Calu3 (cell line): ENCODE measurements around the gene NXN. TPM values are rescaled to one million over a fixed set of nuclear protein-coding genes. Genes with fewer than 3 reads are reported as not detected.
"Not testable (repeated sequence)": the region's sequence is repeated elsewhere in the genome, so short reads cannot be mapped to it uniquely, and the experiment has no call there.

Experiments used
- BruUV-seq: library from RNA; stranded (reverse); fragments of 400-500 nt; replicated peaks from 2 replicates; lab custom pipeline; 2021; lab: Mats Ljungman, UMichigan
- CTCF ChIA-PET: fragments of 300-600 bp; sonication (Branson Sonifier 250); formaldehyde crosslinking; loops from one replicate; lab custom pipeline; 2022; ENCODE audit warnings: antibody characterized with exemption; lab: Charles Lee
- DNase-seq: peaks from one replicate; pipeline ENCODE4 v3.0.0; 2022
- H3K27ac Mint-ChIP-seq: one replicate; pipeline ENCODE4 v1.8.0; 2022; ENCODE audit warnings: mixed read lengths; ENCODE audit not compliant: unreplicated experiment
- H3K27me3 Mint-ChIP-seq: one replicate; pipeline ENCODE4 v1.8.0; 2022; ENCODE audit warnings: mixed read lengths; ENCODE audit not compliant: unreplicated experiment
- H3K36me3 Mint-ChIP-seq: one replicate; pipeline ENCODE4 v1.8.0; 2022; ENCODE audit warnings: mild to moderate bottlenecking, moderate library complexity, mixed read lengths; ENCODE audit not compliant: insufficient read depth, unreplicated experiment
- H3K4me1 Mint-ChIP-seq: one replicate; pipeline ENCODE4 v1.8.0; 2022; ENCODE audit warnings: mild to moderate bottlenecking, low read depth, mixed read lengths; ENCODE audit not compliant: unreplicated experiment
- H3K4me3 Mint-ChIP-seq: one replicate; pipeline ENCODE4 v1.8.0; 2022; ENCODE audit warnings: mild to moderate bottlenecking, low read depth, moderate library complexity, mixed read lengths; ENCODE audit not compliant: unreplicated experiment
- H3K9me3 Mint-ChIP-seq: one replicate; pipeline ENCODE4 v1.8.0; 2022; ENCODE audit warnings: low read depth, mixed read lengths; ENCODE audit not compliant: unreplicated experiment
- intact Hi-C: fragments of 100-400 bp; cut with micrococcal nuclease; formaldehyde crosslinking; loops from one replicate; pipeline ENCODE4 v1.10.0; 2022; ENCODE audit not compliant: unreplicated experiment
- total RNA-seq: library from RNA; stranded (reverse); gene quantifications from 2 replicates; pipeline ENCODE4 v1.2.3, GENCODE V29; 2022
- TF ChIP-seq, protein P1 (sequence below): fragments of 200-600 bp; IDR thresholded peaks from one replicate; pipeline ENCODE4 v1.8.0; 2022; ENCODE audit warnings: antibody characterized with exemption; ENCODE audit not compliant: unreplicated experiment

NXN gene
- total RNA-seq, 1 experiment from 2014 or later, result 1.8 TPM

DNA sequence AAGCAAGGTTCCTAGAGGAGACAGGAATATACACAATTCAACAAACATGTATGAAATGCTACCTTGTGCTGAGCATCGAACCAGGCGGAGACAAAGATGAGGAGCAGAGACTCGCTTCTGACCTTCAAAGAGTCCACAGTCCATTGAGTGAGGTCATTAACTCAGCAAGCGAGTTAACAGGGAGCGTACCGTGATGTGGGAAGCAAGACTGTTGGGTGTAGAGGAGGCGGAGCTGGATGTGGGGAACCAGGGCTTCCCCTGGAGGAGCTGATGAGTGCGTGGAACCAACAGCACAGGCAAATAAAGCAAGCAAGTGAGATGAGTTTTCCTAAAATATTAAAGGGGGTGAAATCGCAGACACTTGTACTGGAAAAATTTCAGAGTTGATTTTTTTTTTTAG lies 65.0 kb downstream of the NXN start:
- DNase-seq, result no peak
- intact Hi-C loops, result no loop called here
- no peaks in the 10 kb centered on the region for H3K27me3 Mint-ChIP-seq
- H3K9me3 Mint-ChIP-seq, result no peaks in the 10 kb centered on the region
- H3K4me1 Mint-ChIP-seq, result no peaks in the 10 kb centered on the region
- no peaks in the 10 kb centered on the region for H3K36me3 Mint-ChIP-seq
- H3K27ac Mint-ChIP-seq, result no peak overlapping the region
- H3K4me3 Mint-ChIP-seq, result no peak overlapping the region
- no TSS peak for BruUV-seq
- CTCF ChIA-PET, result interaction anchor here (0.7 kb wide), 1 partner anchor 1064 kb away, joined by 4 read pairs; no protein-coding TSS in a partner anchor
- TF ChIP-seq, protein P1, sequence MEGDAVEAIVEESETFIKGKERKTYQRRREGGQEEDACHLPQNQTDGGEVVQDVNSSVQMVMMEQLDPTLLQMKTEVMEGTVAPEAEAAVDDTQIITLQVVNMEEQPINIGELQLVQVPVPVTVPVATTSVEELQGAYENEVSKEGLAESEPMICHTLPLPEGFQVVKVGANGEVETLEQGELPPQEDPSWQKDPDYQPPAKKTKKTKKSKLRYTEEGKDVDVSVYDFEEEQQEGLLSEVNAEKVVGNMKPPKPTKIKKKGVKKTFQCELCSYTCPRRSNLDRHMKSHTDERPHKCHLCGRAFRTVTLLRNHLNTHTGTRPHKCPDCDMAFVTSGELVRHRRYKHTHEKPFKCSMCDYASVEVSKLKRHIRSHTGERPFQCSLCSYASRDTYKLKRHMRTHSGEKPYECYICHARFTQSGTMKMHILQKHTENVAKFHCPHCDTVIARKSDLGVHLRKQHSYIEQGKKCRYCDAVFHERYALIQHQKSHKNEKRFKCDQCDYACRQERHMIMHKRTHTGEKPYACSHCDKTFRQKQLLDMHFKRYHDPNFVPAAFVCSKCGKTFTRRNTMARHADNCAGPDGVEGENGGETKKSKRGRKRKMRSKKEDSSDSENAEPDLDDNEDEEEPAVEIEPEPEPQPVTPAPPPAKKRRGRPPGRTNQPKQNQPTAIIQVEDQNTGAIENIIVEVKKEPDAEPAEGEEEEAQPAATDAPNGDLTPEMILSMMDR, result no peak

DNA sequence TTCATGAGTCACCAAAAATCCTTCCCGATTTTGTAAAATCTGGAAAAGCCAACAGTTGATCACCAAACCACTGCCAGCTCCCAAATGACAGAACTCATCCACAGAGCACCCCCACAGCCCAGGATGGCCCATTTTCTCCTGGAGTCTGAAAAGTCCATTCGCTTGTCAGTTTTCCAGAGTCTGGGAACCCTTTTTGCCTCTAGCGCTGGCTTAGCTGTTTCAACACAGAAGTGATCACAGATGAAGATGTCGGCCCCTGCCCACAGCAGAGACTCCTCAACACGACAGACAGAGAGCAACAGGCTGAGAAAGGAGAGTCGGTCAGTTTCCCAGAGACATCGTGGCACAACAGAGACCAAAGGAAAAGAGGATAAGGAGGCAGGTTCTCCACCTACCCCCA lies 66.4 kb downstream of the NXN start:
- Mint-ChIP-seq H3K9me3 (no peaks in the 10 kb centered on the region), H3K4me3 (no peak overlapping the region), H3K36me3 (no peaks in the 10 kb centered on the region), H3K27me3 (no peaks in the 10 kb centered on the region), H3K27ac (no peak overlapping the region), H3K4me1 (no peaks in the 10 kb centered on the region)
- CTCF ChIA-PET, result no interaction called here
- no peak for DNase-seq
- TF ChIP-seq, protein P1, result no peak
- intact Hi-C loops, result no loop called here
- no TSS peak for BruUV-seq

DNA sequence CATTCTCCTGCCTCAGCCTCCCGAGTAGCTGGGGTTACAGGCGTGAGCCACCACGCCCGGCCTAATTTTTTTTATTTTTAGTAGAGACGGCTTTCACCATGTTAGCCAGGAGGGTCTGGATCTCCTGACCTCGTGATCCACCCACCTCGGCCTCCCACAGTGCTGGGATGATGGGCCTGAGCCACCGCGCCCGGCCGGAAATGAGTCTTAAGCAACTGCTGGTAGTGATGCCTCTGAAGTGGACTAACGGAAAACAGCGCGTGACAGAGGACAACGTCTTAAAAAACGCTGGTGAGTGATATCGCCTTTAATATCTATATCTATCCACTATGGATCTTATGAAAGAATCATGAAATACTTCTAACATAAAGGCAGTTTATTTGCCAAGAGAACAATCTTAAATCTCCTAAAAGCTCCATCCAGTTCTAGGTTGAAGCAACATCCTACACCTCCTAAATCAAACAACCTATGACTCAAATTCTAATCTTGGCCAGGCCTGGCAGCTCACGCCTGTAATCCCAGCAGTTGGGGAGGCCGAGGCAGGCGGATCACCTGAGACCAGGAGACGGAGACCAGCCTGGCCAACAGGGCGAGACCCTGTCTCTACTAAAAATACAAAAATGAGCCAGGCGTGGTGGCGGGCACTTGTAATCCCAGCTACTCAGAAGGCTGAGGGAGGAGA lies 69.8 kb downstream of the NXN start:
- H3K4me3 Mint-ChIP-seq, result no peak overlapping the region
- CTCF ChIA-PET, result interaction anchor here (0.7 kb wide), 1 partner anchor 52 kb away, joined by 3 read pairs; no protein-coding TSS in a partner anchor
- no peak for DNase-seq

DNA sequence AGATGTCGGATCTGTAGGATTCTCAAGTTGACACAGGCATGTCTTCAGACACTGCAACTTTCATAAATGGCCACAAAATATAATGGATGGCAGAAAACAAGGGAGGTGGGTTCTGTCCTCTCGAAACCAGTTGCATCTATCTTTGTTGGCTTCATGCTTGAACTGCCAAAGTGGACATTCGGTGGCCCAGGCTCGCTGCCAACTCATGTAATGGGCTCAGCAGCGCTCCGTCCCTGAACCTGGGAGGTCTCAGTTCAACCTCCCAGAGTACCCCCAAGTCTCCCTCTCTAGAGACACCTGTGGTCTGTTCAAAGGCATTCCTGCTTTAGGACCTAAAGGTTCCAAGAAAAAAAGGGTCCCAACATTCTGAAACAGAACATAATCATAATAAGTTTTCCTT lies 71.9 kb downstream of the NXN start:
- CTCF ChIA-PET, result no interaction called here
- no peaks in the 10 kb centered on the region for H3K9me3 Mint-ChIP-seq
- H3K4me3 Mint-ChIP-seq, result no peak overlapping the region
- H3K36me3 Mint-ChIP-seq, result no peaks in the 10 kb centered on the region
- TF ChIP-seq, protein P1, result no peak
- no peaks in the 10 kb centered on the region for H3K4me1 Mint-ChIP-seq
- BruUV-seq, result no TSS peak
- intact Hi-C loops, result no loop called here
- no peak overlapping the region for H3K27ac Mint-ChIP-seq
- DNase-seq, result no peak
- no peaks in the 10 kb centered on the region for H3K27me3 Mint-ChIP-seq

More for the DNA sequence above, 69.8 kb downstream of the NXN start:
- no peaks in the 10 kb centered on the region for H3K9me3 Mint-ChIP-seq
- no peak overlapping the region for H3K27ac Mint-ChIP-seq
- intact Hi-C loops, result no loop called here
- H3K27me3 Mint-ChIP-seq, result no peaks in the 10 kb centered on the region
- no peaks in the 10 kb centered on the region for H3K36me3 Mint-ChIP-seq
- TF ChIP-seq, protein P1, result no peak
- no TSS peak for BruUV-seq
- no peaks in the 10 kb centered on the region for H3K4me1 Mint-ChIP-seq

DNA sequence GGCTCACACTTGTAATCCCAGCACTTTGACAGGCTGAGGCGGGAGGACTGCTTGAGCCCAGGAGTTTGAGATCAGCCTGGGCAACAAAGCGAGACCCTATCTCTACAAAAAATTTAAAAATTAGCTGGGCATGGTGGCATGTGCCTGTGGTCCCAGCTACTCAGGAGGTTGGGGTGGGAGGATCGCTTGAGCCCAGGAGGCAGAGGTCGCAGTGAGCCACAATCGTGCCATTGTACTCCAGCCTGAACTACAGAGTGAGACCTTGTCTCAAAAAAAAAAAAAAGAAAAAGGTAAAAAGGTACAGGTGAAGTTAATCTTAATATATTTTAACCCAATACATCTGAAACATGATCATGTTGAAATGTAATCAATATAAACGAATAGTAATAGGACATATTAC lies 73.9 kb downstream of the NXN start:
- H3K9me3 Mint-ChIP-seq, BruUV-seq, intact Hi-C loops, H3K4me1 Mint-ChIP-seq, H3K27me3 Mint-ChIP-seq, H3K27ac Mint-ChIP-seq, DNase-seq, H3K4me3 Mint-ChIP-seq, CTCF ChIA-PET, H3K36me3 Mint-ChIP-seq: not testable (repeated sequence)
